Fibroblast of pulmonary artery (primary cell): ENCODE results near the gene PSMB1.
A peak's percentile ranks its signal among the peaks of the same experiment; 100 is the strongest.
"Not testable (repeated sequence)": the region's sequence is repeated elsewhere in the genome, so short reads cannot be mapped to it uniquely, and the experiment has no call there.

ENCODE experiments used
- DNase-seq: peaks from one replicate; pipeline ENCODE4 v3.0.0-alpha.2; 2010; ENCODE audit warnings: low read depth
- H3K4me3 ChIP-seq: replicated peaks from 2 replicates; pipeline ENCODE4 v1.5.1; 2011; ENCODE audit warnings: low read depth, mild to moderate bottlenecking, control low read depth, low read length, moderate library complexity
- TF ChIP-seq, protein P1 (sequence below): IDR thresholded peaks from 2 replicates; pipeline ENCODE4 v1.5.1; 2011; ENCODE audit warnings: mild to moderate bottlenecking, control low read depth, low read length, inconsistent platforms; ENCODE audit errors: missing control alignments

The PSMB1 gene

DNA sequence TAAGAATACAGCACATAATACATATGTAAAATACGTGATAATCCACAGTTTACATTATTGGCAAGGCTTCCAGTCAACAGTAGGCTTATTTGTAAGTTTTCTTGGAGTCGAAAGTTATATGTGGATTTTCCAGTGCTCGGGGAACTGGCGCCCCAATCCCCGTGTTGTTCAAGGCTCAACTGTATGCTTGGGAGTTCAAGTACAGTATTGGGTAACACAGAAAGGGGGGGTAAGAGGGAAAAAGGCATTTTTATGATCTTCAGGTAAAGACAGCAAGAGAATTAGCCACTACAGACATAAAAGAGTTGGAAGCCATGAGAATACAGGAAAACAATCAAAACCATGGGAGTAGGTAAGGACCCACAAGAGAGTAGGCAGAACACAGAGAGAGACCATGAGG lies 16.4 kb downstream of the PSMB1 start:
- TF ChIP-seq, protein P1, sequence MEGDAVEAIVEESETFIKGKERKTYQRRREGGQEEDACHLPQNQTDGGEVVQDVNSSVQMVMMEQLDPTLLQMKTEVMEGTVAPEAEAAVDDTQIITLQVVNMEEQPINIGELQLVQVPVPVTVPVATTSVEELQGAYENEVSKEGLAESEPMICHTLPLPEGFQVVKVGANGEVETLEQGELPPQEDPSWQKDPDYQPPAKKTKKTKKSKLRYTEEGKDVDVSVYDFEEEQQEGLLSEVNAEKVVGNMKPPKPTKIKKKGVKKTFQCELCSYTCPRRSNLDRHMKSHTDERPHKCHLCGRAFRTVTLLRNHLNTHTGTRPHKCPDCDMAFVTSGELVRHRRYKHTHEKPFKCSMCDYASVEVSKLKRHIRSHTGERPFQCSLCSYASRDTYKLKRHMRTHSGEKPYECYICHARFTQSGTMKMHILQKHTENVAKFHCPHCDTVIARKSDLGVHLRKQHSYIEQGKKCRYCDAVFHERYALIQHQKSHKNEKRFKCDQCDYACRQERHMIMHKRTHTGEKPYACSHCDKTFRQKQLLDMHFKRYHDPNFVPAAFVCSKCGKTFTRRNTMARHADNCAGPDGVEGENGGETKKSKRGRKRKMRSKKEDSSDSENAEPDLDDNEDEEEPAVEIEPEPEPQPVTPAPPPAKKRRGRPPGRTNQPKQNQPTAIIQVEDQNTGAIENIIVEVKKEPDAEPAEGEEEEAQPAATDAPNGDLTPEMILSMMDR = no peak
- no peak overlapping the region for H3K4me3 ChIP-seq
- no peak for DNase-seq

DNA sequence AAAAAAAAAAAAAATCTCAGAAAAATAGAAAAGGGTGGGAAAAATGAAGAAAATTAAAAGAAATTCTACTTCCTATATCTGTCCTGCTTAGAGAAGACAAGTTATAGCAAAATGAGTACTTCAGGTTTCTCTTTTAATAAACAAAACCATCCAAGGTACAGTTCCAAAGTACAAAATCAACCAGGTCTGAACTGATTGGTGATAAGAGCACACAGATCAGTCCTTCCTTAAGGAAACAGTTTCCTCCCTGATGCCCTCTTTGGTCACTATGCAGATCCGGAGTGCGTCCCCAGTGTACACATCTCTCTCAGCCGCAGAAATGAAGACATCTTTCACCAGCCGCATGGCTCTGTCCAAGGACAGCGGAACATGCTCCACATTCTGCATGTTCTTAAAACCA lies 18.1 kb downstream of the PSMB1 start:
- H3K4me3 ChIP-seq = no peak overlapping the region
- no peak for DNase-seq
- TF ChIP-seq, protein P1 = no peak

DNA sequence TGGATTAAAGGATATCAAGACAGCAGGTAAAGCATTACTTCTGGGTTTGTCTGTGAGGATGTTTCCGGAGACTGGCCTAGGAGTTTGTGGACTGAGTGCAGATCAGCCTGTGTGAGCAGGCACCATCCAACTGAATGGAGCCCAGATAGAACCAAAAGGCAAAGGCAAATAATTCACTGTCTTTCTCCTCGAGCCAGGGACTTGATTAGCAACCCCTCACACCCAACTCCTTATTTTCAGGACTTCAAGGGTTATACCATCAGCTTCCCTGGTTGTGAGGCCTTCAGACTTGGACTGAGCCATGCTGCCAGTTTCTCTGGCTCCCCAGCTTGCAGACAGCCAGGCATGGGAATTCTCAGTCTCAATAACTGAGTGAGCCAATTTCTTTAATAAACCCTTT lies 19.3 kb downstream of the PSMB1 start:
- H3K4me3 ChIP-seq = no peak overlapping the region
- DNase-seq = no peak
- TF ChIP-seq, protein P1 = no peak

DNA sequence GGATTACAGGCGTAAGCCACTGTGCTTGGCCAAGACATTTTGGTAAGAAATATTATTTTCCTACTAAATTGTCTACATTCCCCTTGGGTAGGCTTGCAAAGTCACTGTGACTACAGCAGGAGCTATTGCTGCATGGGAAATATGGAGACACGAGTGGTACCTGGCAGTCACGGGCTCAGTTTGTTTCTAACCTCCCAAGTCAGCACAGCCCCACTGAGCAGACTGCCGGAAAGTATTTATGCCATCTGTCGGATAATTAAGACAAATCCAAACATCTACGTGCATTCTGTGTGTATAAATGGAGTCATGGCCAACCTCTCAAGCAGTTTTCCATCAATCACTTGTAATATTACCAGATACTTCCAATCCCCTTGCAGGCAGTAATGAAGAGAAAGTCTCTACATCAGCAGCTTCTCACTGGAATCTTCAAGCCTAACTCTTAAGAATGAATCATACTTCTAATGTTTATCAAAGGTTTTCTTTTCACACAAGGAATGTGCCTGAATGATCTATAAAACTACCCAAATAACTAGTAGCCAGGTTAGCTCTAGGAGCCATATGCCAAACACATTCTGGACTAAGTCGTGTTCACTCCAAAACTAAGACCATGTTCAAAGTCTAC lies 20.1 kb downstream of the PSMB1 start:
- H3K4me3 ChIP-seq = no peak overlapping the region
- TF ChIP-seq, protein P1 = no peak
- no peak for DNase-seq

DNA sequence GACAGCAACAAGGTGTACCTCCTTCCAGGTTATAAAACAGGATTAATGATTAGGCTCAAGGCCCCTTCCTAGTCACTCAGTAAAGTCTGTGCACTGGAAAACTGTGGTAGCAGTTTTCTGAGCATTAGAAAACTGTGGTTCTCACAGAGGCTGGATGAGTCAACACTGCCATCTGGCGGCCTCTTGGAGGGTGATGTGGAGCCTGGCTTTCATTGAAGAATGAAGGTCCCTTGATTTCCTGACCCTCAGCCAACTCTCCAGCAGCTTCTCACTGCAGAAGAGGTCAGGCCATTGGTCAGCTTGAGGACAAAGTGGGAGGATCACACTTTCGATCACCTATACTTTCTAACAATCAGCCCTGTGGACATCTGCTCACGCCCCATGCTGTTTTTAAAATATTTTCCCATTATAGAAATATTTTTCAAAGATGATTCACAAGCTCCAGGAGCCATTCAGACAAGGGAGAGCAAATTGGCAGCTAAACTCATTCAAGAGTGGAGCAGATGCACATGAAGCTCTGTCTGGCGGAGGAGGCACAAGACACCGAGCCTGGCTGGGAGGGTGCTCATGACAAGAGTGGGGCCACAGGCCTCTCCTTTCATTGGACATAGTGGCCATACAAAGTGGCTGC lies 23.2 kb downstream of the PSMB1 start:
- no peak overlapping the region for H3K4me3 ChIP-seq
- peak; percentile 80 for DNase-seq
- TF ChIP-seq, protein P1 = peak; percentile 98

DNA sequence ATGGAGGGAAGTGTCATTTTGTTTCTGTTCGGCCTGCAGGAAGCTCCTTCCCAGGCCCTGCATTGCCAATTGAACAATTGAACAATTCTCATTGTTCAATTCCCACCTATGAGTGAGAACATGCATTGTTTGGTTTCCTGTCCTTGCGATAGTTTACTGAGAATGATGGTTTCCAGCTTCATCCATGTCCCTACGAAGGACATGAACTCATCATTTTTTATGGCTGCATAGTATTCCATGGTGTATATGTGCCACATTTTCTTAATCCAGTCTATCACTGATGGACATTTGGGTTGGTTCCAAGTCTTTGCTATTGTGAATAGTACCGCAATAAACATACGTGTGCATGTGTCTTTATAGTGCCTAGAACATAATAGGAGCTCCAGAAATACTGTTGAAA lies 25.1 kb downstream of the PSMB1 start:
- DNase-seq, H3K4me3 ChIP-seq: not testable (repeated sequence)

DNA sequence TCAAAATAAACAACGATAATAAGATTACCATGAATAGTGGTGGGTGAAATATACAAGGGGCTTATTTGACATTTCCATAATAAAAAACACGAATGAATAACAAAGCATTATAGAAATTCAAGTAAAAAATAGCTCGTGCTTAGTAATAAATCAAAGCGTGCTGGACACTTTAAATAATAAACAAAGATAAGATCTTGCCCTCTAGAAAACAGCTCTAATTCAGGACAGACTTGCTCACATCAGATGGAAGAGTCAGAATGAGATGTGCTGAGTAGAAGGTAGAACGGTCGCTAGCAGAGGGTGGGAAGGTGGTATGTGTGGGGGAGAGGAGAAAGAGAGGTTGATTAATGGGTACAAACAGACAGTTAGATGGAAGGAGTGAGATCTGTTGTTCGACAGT lies 27.3 kb downstream of the PSMB1 start:
- DNase-seq = no peak
- TF ChIP-seq, protein P1 = no peak
- no peak overlapping the region for H3K4me3 ChIP-seq
